ENCODE measurements around the gene C1QTNF12. TPM values are rescaled to one million over a fixed set of nuclear protein-coding genes. Genes with fewer than 3 reads are reported as not detected.

C1QTNF12 gene
- polyA plus RNA-seq, 2 donors: 1.6 to 3.0 TPM

- H3K27ac ChIP-seq (ENCODE audit: low read depth in 2 of 2, low read length in 1 of 2): no peak overlapping the region
- peaks cover 16 to 42% of the 10 kb centered on the region in 2 donors for H3K36me3 ChIP-seq (ENCODE audit: control insufficient read depth in 2 of 2, insufficient read depth in 2 of 2, low read length in 1 of 2)
- peaks cover 0 to 6% of the 10 kb centered on the region in 2 donors for H3K4me1 ChIP-seq (ENCODE audit: control insufficient read depth in 2 of 2, insufficient read depth in 2 of 2, low read length in 1 of 2)
- WGBS, 2 donors: 70 to 73% methylated on average over 16 of the region's 16 CpGs
- H3K4me3 ChIP-seq (ENCODE audit: low read depth in 1 of 2, low read length in 2 of 2): no peak overlapping the region
- no peaks in the 10 kb centered on the region for H3K27me3 ChIP-seq (ENCODE audit: control insufficient read depth in 1 of 2, insufficient read depth in 2 of 2, low read length in 2 of 2)
- H3K9me3 ChIP-seq (ENCODE audit: control insufficient read depth in 2 of 2, insufficient read depth in 1 of 2, low read depth in 1 of 2, low read length in 1 of 2): no peaks in the 10 kb centered on the region
Measured at GRCh38 chr1:1260843-1261560, 14.5 kb upstream of the C1QTNF12 start.

- no peak overlapping the region for H3K27ac ChIP-seq (ENCODE audit: low read depth in 2 of 2, low read length in 1 of 2)
- no peaks in the 10 kb centered on the region for H3K27me3 ChIP-seq (ENCODE audit: control insufficient read depth in 1 of 2, insufficient read depth in 2 of 2, low read length in 2 of 2)
- H3K36me3 ChIP-seq (ENCODE audit: control insufficient read depth in 2 of 2, insufficient read depth in 2 of 2, low read length in 1 of 2): peaks cover 13 to 45% of the 10 kb centered on the region in 2 donors
- no peaks in the 10 kb centered on the region for H3K9me3 ChIP-seq (ENCODE audit: control insufficient read depth in 2 of 2, insufficient read depth in 1 of 2, low read depth in 1 of 2, low read length in 1 of 2)
- WGBS, 2 donors: 86 to 89% methylated on average over 26 of the region's 26 CpGs
- H3K4me3 ChIP-seq (ENCODE audit: low read depth in 1 of 2, low read length in 2 of 2): no peak overlapping the region
- peaks cover 0 to 6% of the 10 kb centered on the region in 2 donors for H3K4me1 ChIP-seq (ENCODE audit: control insufficient read depth in 2 of 2, insufficient read depth in 2 of 2, low read length in 1 of 2)
Measured at GRCh38 chr1:1259951-1260600, 13.6 kb upstream of the C1QTNF12 start.

DNA sequence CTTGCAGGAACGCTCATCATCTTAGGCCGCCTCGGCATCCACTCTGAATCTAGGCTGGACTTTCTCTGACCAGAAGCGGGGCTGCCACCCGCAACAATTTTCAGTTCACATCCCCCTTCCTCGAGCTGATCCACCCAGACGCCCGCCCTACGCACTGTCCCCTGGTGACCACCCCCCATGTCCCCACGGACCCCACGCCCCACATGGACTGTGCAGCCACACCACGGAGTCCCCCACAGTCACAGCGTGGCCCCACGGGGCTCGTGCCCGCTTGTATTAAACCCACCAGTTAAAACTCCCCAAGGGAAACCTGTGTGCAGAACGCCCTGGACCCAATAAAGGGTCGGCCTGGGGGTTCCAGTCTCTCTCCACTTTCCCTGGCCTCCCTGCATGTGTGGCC is 13.0 kb upstream of the C1QTNF12 start:
- no peaks in the 10 kb centered on the region for H3K27me3 ChIP-seq (ENCODE audit: control insufficient read depth in 1 of 2, insufficient read depth in 2 of 2, low read length in 2 of 2)
- no peak overlapping the region for H3K27ac ChIP-seq (ENCODE audit: low read depth in 2 of 2, low read length in 1 of 2)
- 95% methylated on average over 18 of the region's 18 CpGs for WGBS, 2 donors
- H3K36me3 ChIP-seq (ENCODE audit: control insufficient read depth in 2 of 2, insufficient read depth in 2 of 2, low read length in 1 of 2): peaks cover 13 to 46% of the 10 kb centered on the region in 2 donors
- H3K9me3 ChIP-seq (ENCODE audit: control insufficient read depth in 2 of 2, insufficient read depth in 1 of 2, low read depth in 1 of 2, low read length in 1 of 2): no peaks in the 10 kb centered on the region
- peaks cover 0 to 6% of the 10 kb centered on the region in 2 donors for H3K4me1 ChIP-seq (ENCODE audit: control insufficient read depth in 2 of 2, insufficient read depth in 2 of 2, low read length in 1 of 2)
- H3K4me3 ChIP-seq (ENCODE audit: low read depth in 1 of 2, low read length in 2 of 2): no peak overlapping the region

DNA sequence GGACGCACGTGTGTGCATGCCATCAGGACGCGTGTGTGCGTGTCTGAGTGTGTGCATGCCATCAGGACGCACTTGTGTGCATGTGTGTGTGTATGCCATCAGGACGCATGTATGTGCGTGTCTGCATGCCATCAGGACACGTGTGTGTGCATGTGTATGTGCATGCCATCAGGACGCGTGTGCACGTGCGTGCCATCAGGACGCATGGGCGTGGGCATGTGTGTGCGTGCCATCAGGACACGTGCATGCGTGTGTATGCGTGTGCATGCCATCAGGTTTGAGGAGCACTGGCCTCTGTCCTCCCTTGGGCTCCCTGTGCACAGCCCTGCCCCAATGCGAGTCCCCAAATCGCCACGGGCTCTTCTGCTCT is 12.6 kb upstream of the C1QTNF12 start:
- peaks cover 13 to 47% of the 10 kb centered on the region in 2 donors for H3K36me3 ChIP-seq (ENCODE audit: control insufficient read depth in 2 of 2, insufficient read depth in 2 of 2, low read length in 1 of 2)
- 82 to 86% methylated on average over 22 of the region's 22 CpGs for WGBS, 2 donors
- H3K27ac ChIP-seq (ENCODE audit: low read depth in 2 of 2, low read length in 1 of 2): no peak overlapping the region

DNA sequence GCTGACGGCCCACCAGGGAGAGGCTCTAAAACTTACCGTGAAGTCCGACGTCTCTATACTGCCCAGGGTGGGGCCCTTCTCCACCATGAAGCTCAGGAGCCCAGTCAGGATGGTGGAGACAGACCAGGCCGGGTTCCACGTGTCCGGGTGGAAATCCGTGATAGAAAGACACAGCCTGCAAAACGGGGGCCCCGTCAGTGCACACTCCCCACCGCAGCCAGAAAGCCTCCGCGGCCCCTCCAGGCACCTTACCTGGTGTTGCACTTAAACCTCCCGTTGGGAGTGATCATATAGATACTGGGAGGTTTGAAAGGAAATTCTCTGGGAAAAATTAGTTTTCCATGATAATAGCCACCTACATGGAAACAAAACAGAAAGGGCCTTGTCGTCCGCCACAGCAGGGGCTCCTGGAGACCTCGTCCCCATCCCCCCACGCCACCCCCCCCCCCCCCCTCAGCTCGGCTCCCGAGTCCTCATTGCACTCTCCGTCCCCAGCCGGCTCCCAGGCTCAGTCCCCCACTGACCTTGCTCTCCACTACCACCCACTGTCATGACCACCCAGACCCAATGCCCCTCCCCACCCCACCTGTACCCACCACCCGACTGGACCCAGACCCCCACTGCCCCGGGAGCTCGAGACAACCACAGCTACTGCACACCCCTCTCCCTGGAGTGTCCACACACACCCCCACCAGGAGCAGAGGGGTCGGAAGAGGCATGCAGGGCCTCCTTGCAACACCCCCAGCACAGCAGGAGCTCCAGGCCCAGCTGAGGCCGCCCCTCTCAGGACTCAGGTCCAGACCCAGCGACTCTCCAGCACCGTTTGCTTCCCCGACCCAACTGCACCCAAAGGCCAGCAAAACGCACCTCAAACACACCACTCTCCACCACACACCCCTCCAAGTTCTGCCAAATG is 10.7 kb upstream of the C1QTNF12 start:
- WGBS, 2 donors: 94 to 95% methylated on average over 26 to 31 of the region's 31 CpGs
- H3K9me3 ChIP-seq (ENCODE audit: control insufficient read depth in 2 of 2, insufficient read depth in 1 of 2, low read depth in 1 of 2, low read length in 1 of 2): no peaks in the 10 kb centered on the region
- no peak overlapping the region for H3K4me3 ChIP-seq (ENCODE audit: low read depth in 1 of 2, low read length in 2 of 2)
- peaks cover 5 to 48% of the 10 kb centered on the region in 2 donors for H3K36me3 ChIP-seq (ENCODE audit: control insufficient read depth in 2 of 2, insufficient read depth in 2 of 2, low read length in 1 of 2)
- H3K4me1 ChIP-seq (ENCODE audit: control insufficient read depth in 2 of 2, insufficient read depth in 2 of 2, low read length in 1 of 2): peaks cover 0 to 6% of the 10 kb centered on the region in 2 donors
- no peaks in the 10 kb centered on the region for H3K27me3 ChIP-seq (ENCODE audit: control insufficient read depth in 1 of 2, insufficient read depth in 2 of 2, low read length in 2 of 2)
- no peak overlapping the region for H3K27ac ChIP-seq (ENCODE audit: low read depth in 2 of 2, low read length in 1 of 2)

More for the DNA sequence above, 12.6 kb upstream of the C1QTNF12 start:
- Histone ChIP-seq H3K9me3 (ENCODE audit: control insufficient read depth in 2 of 2, insufficient read depth in 1 of 2, low read depth in 1 of 2, low read length in 1 of 2) (no peaks in the 10 kb centered on the region), H3K4me1 (ENCODE audit: control insufficient read depth in 2 of 2, insufficient read depth in 2 of 2, low read length in 1 of 2) (peaks cover 0 to 6% of the 10 kb centered on the region in 2 donors), H3K4me3 (ENCODE audit: low read depth in 1 of 2, low read length in 2 of 2) (no peak overlapping the region), H3K27me3 (ENCODE audit: control insufficient read depth in 1 of 2, insufficient read depth in 2 of 2, low read length in 2 of 2) (no peaks in the 10 kb centered on the region)

DNA sequence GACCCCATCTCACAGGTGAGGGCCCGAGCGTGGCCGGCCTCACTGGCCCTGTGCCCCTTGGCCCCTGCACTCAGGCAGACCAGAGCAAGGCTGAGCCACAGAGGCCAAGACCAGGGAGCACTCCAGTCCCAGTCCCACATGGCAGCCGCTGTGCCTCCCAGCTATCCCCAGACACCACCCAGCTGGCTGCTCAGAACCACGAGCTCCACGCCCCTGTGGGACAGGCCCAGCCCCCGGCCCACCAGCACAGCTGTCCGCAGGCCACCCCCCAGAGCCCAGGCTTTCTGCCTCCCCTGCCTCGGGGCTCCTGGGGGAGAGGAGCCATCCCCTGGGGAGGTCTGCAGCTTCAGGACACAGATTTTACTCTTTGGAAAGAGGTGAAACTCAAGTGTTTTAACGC is 9.1 kb upstream of the C1QTNF12 start:
- 85 to 90% methylated on average over 10 of the region's 10 CpGs for WGBS, 2 donors
- no peaks in the 10 kb centered on the region for H3K27me3 ChIP-seq (ENCODE audit: control insufficient read depth in 1 of 2, insufficient read depth in 2 of 2, low read length in 2 of 2)
- peaks cover 0 to 8% of the 10 kb centered on the region in 2 donors for H3K4me1 ChIP-seq (ENCODE audit: control insufficient read depth in 2 of 2, insufficient read depth in 2 of 2, low read length in 1 of 2)
- H3K9me3 ChIP-seq (ENCODE audit: control insufficient read depth in 2 of 2, insufficient read depth in 1 of 2, low read depth in 1 of 2, low read length in 1 of 2): no peaks in the 10 kb centered on the region
- no peak overlapping the region for H3K27ac ChIP-seq (ENCODE audit: low read depth in 2 of 2, low read length in 1 of 2)
- peaks cover 3 to 43% of the 10 kb centered on the region in 2 donors for H3K36me3 ChIP-seq (ENCODE audit: control insufficient read depth in 2 of 2, insufficient read depth in 2 of 2, low read length in 1 of 2)
- no peak overlapping the region for H3K4me3 ChIP-seq (ENCODE audit: low read depth in 1 of 2, low read length in 2 of 2)

GRCh38 chr1:1255078-1255477 is 8.6 kb upstream of the C1QTNF12 start:
- Histone ChIP-seq H3K9me3 (ENCODE audit: control insufficient read depth in 2 of 2, insufficient read depth in 1 of 2, low read depth in 1 of 2, low read length in 1 of 2) (no peaks in the 10 kb centered on the region), H3K36me3 (ENCODE audit: control insufficient read depth in 2 of 2, insufficient read depth in 2 of 2, low read length in 1 of 2) (peaks cover 0 to 39% of the 10 kb centered on the region in 2 donors)
- WGBS, 2 donors: 94 to 95% methylated on average over 26 of the region's 26 CpGs

DNA sequence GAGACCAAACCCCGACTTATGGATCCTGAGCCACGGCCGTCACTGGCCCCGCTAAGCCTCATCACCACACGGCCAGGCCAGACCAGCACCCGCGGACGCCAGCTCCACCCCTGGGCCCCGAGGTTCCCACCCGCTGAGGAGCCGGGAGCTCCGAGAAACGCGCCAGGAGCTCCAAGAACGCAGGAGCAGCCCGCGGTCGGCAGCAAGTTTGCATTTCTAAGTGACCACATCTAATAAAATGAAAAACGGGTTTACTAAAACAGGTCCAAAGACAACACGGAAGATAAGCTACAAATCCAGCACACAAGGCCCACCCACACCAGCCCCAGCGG is 8.1 kb upstream of the C1QTNF12 start:
- peaks cover 0 to 39% of the 10 kb centered on the region in 2 donors for H3K36me3 ChIP-seq (ENCODE audit: control insufficient read depth in 2 of 2, insufficient read depth in 2 of 2, low read length in 1 of 2)
- no peaks in the 10 kb centered on the region for H3K9me3 ChIP-seq (ENCODE audit: control insufficient read depth in 2 of 2, insufficient read depth in 1 of 2, low read depth in 1 of 2, low read length in 1 of 2)
- H3K4me3 ChIP-seq (ENCODE audit: low read depth in 1 of 2, low read length in 2 of 2): no peak overlapping the region
- no peak overlapping the region for H3K27ac ChIP-seq (ENCODE audit: low read depth in 2 of 2, low read length in 1 of 2)
- WGBS, 2 donors: 87% methylated on average over 21 of the region's 21 CpGs
- peaks cover 0 to 8% of the 10 kb centered on the region in 2 donors for H3K4me1 ChIP-seq (ENCODE audit: control insufficient read depth in 2 of 2, insufficient read depth in 2 of 2, low read length in 1 of 2)
- H3K27me3 ChIP-seq (ENCODE audit: control insufficient read depth in 1 of 2, insufficient read depth in 2 of 2, low read length in 2 of 2): no peaks in the 10 kb centered on the region

More at GRCh38 chr1:1255078-1255477, 8.6 kb upstream of the C1QTNF12 start:
- peaks cover 0 to 8% of the 10 kb centered on the region in 2 donors for H3K4me1 ChIP-seq (ENCODE audit: control insufficient read depth in 2 of 2, insufficient read depth in 2 of 2, low read length in 1 of 2)
- no peak overlapping the region for H3K4me3 ChIP-seq (ENCODE audit: low read depth in 1 of 2, low read length in 2 of 2)
- H3K27me3 ChIP-seq (ENCODE audit: control insufficient read depth in 1 of 2, insufficient read depth in 2 of 2, low read length in 2 of 2): no peaks in the 10 kb centered on the region
- H3K27ac ChIP-seq (ENCODE audit: low read depth in 2 of 2, low read length in 1 of 2): no peak overlapping the region

- Histone ChIP-seq H3K27me3 (ENCODE audit: control insufficient read depth in 1 of 2, insufficient read depth in 2 of 2, low read length in 2 of 2) (no peaks in the 10 kb centered on the region), H3K36me3 (ENCODE audit: control insufficient read depth in 2 of 2, insufficient read depth in 2 of 2, low read length in 1 of 2) (peaks cover 0 to 37% of the 10 kb centered on the region in 2 donors), H3K4me3 (ENCODE audit: low read depth in 1 of 2, low read length in 2 of 2) (no peak overlapping the region), H3K27ac (ENCODE audit: low read depth in 2 of 2, low read length in 1 of 2) (no peak overlapping the region), H3K9me3 (ENCODE audit: control insufficient read depth in 2 of 2, insufficient read depth in 1 of 2, low read depth in 1 of 2, low read length in 1 of 2) (no peaks in the 10 kb centered on the region), H3K4me1 (ENCODE audit: control insufficient read depth in 2 of 2, insufficient read depth in 2 of 2, low read length in 1 of 2) (peaks cover 0 to 7% of the 10 kb centered on the region in 2 donors)
- 94 to 95% methylated on average over 47 to 50 of the region's 50 CpGs for WGBS, 2 donors
Measured at GRCh38 chr1:1253972-1254666, 7.6 kb upstream of the C1QTNF12 start.
